Trophoblast cell (in vitro differentiated cells and primary cell): Measurements from ENCODE around the gene RNF180. TPM values are rescaled to one million over a fixed set of nuclear protein-coding genes. Genes with fewer than 3 reads are reported as not detected.
A peak's percentile ranks its signal among the peaks of the same experiment; 100 is the strongest.

Experiments
- DNase-seq, 2 donors: peaks; one replicate each; pipeline ENCODE4 v3.0.0-alpha.2; 2016
- H2AFZ ChIP-seq: 2 replicates; pipeline ENCODE4 v1.6.1; 2013; ENCODE audit warnings: low read length, moderate library complexity, mild to moderate bottlenecking; ENCODE audit not compliant: insufficient read depth, poor library complexity
- H2AK5ac ChIP-seq: 2 replicates; pipeline ENCODE4 v1.6.1; 2013; ENCODE audit warnings: mild to moderate bottlenecking, low read length
- H2BK120ac ChIP-seq: 2 replicates; pipeline ENCODE4 v1.6.1; 2013; ENCODE audit warnings: low read length, mild to moderate bottlenecking, moderate library complexity; ENCODE audit not compliant: insufficient read depth, poor library complexity
- H2BK12ac ChIP-seq: 2 replicates; pipeline ENCODE4 v1.6.1; 2013; ENCODE audit warnings: mild to moderate bottlenecking, low read length, moderate library complexity
- H2BK5ac ChIP-seq: 2 replicates; pipeline ENCODE4 v1.6.1; 2013; ENCODE audit warnings: low read length, low read depth, moderate library complexity, mild to moderate bottlenecking; ENCODE audit not compliant: poor library complexity
- H3K14ac ChIP-seq: 2 replicates; pipeline ENCODE4 v1.6.1; 2013; ENCODE audit warnings: mild to moderate bottlenecking, low read length
- H3K18ac ChIP-seq: 2 replicates; pipeline ENCODE4 v1.6.1; 2013; ENCODE audit warnings: mild to moderate bottlenecking, low read length
- H3K23ac ChIP-seq: 2 replicates; pipeline ENCODE4 v1.6.1; 2013; ENCODE audit warnings: low read length
- H3K27ac ChIP-seq: 2 replicates; pipeline ENCODE4 v1.5.1; 2013; ENCODE audit warnings: low read depth, mild to moderate bottlenecking, inconsistent platforms, low read length, moderate library complexity
- H3K27me3 ChIP-seq: 2 replicates; pipeline ENCODE4 v1.6.1; 2013; ENCODE audit warnings: inconsistent platforms, mild to moderate bottlenecking, low read length, moderate library complexity; ENCODE audit not compliant: insufficient read depth
- H3K36me3 ChIP-seq, 2 experiments: 1 replicate in 1 of 2; 2 replicates in 1 of 2; pipeline ENCODE4 v1.6.1; 2013; ENCODE audit warnings: low read length in 2 of 2, mild to moderate bottlenecking in 2 of 2, moderate library complexity in 1 of 2; ENCODE audit not compliant: insufficient read depth in 2 of 2, control insufficient read depth in 1 of 2
- H3K4ac ChIP-seq: 2 replicates; pipeline ENCODE4 v1.6.1; 2013; ENCODE audit warnings: low read depth, mild to moderate bottlenecking, low read length, moderate library complexity
- H3K4me1 ChIP-seq, 2 experiments: 1 replicate in 1 of 2; 2 replicates in 1 of 2; pipeline ENCODE4 v1.6.1; 2013; ENCODE audit warnings: low read length in 2 of 2, mild to moderate bottlenecking in 2 of 2, moderate library complexity in 1 of 2; ENCODE audit not compliant: insufficient read depth in 2 of 2, control insufficient read depth in 1 of 2
- H3K4me2 ChIP-seq: 2 replicates; pipeline ENCODE4 v1.6.1; 2013; ENCODE audit warnings: inconsistent platforms, mild to moderate bottlenecking, low read length, moderate library complexity
- H3K4me3 ChIP-seq: 2 replicates; pipeline ENCODE4 v1.5.1; 2013; ENCODE audit warnings: mild to moderate bottlenecking, low read depth, low read length, inconsistent platforms
- H3K79me1 ChIP-seq: one replicate; pipeline ENCODE4 v1.6.1; 2013; ENCODE audit warnings: low read length
- H3K79me2 ChIP-seq: 2 replicates; pipeline ENCODE4 v1.6.1; 2013; ENCODE audit warnings: low read length, mild to moderate bottlenecking; ENCODE audit not compliant: control insufficient read depth, insufficient read depth, poor library complexity
- H3K9ac ChIP-seq: 2 replicates; pipeline ENCODE4 v1.6.1; 2013; ENCODE audit warnings: mild to moderate bottlenecking, low read length
- H3K9me3 ChIP-seq: 2 replicates; pipeline ENCODE4 v1.6.1; 2013; ENCODE audit warnings: low read depth, mild to moderate bottlenecking, control low read depth, inconsistent platforms, low read length; ENCODE audit not compliant: insufficient read depth
- H4K12ac ChIP-seq: 2 replicates; pipeline ENCODE4 v1.6.1; 2013; ENCODE audit warnings: low read depth, mild to moderate bottlenecking, low read length, moderate library complexity
- H4K8ac ChIP-seq: 2 replicates; pipeline ENCODE4 v1.6.1; 2013; ENCODE audit warnings: low read depth, mild to moderate bottlenecking, low read length, moderate library complexity
- H4K91ac ChIP-seq: one replicate; pipeline ENCODE4 v1.6.1; 2013; ENCODE audit warnings: low read depth, mild to moderate bottlenecking, low read length, moderate library complexity
- WGBS: extraction: QIAGEN DNeasy Blood & Tissue Kit; methylation state at CpG from one replicate; pipeline ENCODE4 v1.1.7; 2013; ENCODE audit warnings: missing lambda C conversion rate; ENCODE audit not compliant: insufficient read length, insufficient coverage; ENCODE audit errors: extremely low coverage; 5-methylcytosine and 5-hydroxymethylcytosine counted together
- polyA plus RNA-seq: library from polyadenylated mRNA; stranded (reverse); fragments of 200-250 nt; gene quantifications from 2 replicates; pipeline ENCODE4 v1.2.3, GENCODE V29; 2013

Gene RNF180, protein sequence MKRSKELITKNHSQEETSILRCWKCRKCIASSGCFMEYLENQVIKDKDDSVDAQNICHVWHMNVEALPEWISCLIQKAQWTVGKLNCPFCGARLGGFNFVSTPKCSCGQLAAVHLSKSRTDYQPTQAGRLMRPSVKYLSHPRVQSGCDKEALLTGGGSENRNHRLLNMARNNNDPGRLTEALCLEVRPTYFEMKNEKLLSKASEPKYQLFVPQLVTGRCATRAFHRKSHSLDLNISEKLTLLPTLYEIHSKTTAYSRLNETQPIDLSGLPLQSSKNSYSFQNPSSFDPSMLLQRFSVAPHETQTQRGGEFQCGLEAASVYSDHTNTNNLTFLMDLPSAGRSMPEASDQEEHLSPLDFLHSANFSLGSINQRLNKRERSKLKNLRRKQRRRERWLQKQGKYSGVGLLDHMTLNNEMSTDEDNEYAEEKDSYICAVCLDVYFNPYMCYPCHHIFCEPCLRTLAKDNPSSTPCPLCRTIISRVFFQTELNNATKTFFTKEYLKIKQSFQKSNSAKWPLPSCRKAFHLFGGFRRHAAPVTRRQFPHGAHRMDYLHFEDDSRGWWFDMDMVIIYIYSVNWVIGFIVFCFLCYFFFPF
- 1.7 and 1.9 TPM in 2 replicates for polyA plus RNA-seq

DNA sequence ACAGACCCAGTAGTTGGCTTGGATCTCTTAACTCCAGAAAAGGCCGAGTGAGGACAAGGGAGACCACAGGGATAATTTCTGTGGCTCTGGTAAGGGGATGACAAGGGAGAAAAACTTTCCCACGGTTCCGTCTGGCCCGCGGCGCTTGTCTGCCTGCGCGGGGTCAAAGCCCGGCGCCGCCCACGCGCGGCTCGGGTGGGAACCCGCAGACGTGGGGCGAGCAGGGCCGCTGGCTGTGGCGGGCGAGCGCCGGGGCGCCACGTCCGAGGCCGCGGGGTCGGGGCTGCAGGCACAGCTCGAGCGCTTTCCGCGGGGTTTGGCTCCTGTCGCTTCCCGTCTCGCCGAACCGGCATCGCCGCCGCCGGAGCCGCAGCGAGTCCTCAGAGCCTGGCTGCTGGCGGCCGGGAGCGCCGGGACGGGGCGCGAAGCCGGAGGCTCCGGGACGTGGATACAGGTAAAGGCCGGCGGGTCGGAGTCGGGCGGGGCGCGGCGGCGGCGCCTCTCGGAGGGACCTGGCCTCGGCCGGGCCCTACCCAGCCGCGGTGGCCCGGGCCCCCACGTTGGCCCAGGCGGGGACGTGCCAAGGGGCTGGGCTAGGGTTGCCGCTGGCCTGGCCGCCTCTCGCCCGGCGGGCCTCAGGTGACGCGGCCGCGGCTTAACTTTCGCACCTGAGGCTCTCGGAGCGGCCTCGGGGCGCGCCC, at the start of gene RNF180:
Gene RNF180 (plus strand): TSS at position 344 of the 701 bp plus-strand sequence. CDS start 34,965 bp downstream, outside the sequence.
- H3K18ac ChIP-seq, result peak within 1 kb of the TSS; percentile 46
- no peaks in the 10 kb centered on the region for H3K9me3 ChIP-seq
- H3K4ac ChIP-seq, result no peak within 1 kb of the TSS
- peak within 1 kb of the TSS; percentile 99 for H3K4me2 ChIP-seq
- peak within 1 kb of the TSS; percentile 87 for H4K8ac ChIP-seq
- H2BK120ac ChIP-seq, result peak within 1 kb of the TSS; percentile 1
- H3K23ac ChIP-seq, result no peak within 1 kb of the TSS
- DNase-seq, result peak; percentile 3 to 35
- no CpG with 5 or more reads among the region's 88 CpGs for WGBS
- H3K36me3 ChIP-seq, result no peaks in the 10 kb centered on the region
- peak within 1 kb of the TSS; percentile 69 for H4K12ac ChIP-seq
- H3K79me2 ChIP-seq, result peaks cover 7% of the 10 kb centered on the region
- no peak within 1 kb of the TSS for H2AK5ac ChIP-seq
- H2AFZ ChIP-seq, result peak within 1 kb of the TSS; percentile 95
- peaks cover 8% of the 10 kb centered on the region for H3K27me3 ChIP-seq
- H3K79me1 ChIP-seq, result peaks cover 6% of the 10 kb centered on the region
- peak within 1 kb of the TSS; percentile 21 for H3K14ac ChIP-seq
- H2BK5ac ChIP-seq, result no peak within 1 kb of the TSS
- no peak within 1 kb of the TSS for H2BK12ac ChIP-seq
- H3K4me3 ChIP-seq, result peak within 1 kb of the TSS; percentile 84
- peak within 1 kb of the TSS; percentile 22 for H4K91ac ChIP-seq
- no peaks in the 10 kb centered on the region for H3K4me1 ChIP-seq
- peak within 1 kb of the TSS; percentile 77 for H3K9ac ChIP-seq
- H3K27ac ChIP-seq, result no peak within 1 kb of the TSS

DNA sequence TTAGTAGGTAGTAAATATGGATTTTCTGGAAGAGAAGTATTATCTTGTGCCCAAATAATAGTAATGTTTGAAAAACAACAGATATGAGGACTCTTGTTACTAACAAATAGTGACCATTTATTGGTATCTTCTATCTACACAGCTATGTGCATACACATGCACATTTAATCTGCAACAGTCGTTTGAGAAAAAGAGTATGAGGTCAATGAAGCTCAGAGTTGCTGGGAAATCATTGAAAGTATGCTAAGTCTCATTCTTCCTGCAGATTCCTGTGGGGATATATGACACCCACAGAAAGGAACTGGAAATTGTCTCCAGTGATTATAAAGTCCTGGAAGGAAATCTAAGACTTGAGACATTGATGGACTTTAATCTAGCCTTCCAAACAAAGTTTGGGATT, 40.1 kb upstream of the RNF180 start:
- no peak overlapping the region for H3K4me3 ChIP-seq
- no peak overlapping the region for H4K8ac ChIP-seq
- H3K9me3 ChIP-seq, result no peaks in the 10 kb centered on the region
- DNase-seq, result no peak
- no peak overlapping the region for H4K91ac ChIP-seq
- H3K23ac ChIP-seq, result no peak overlapping the region
- no peak overlapping the region for H2BK120ac ChIP-seq
- no peak overlapping the region for H2BK5ac ChIP-seq
- no peak overlapping the region for H3K27ac ChIP-seq
- H3K9ac ChIP-seq, result no peak overlapping the region
- no peak overlapping the region for H2AK5ac ChIP-seq
- H2AFZ ChIP-seq, result no peak overlapping the region
- no peaks in the 10 kb centered on the region for H3K27me3 ChIP-seq
- WGBS, result no CpG with 5 or more reads among the region's 1 CpG
- H3K18ac ChIP-seq, result no peak overlapping the region
- H3K36me3 ChIP-seq, result no peaks in the 10 kb centered on the region
- no peak overlapping the region for H3K4me2 ChIP-seq
- no peak overlapping the region for H3K4ac ChIP-seq
- H3K4me1 ChIP-seq, result no peaks in the 10 kb centered on the region
- no peak overlapping the region for H3K14ac ChIP-seq
- H3K79me1 ChIP-seq, result no peaks in the 10 kb centered on the region
- H3K79me2 ChIP-seq, result no peaks in the 10 kb centered on the region
- no peak overlapping the region for H2BK12ac ChIP-seq
- no peak overlapping the region for H4K12ac ChIP-seq

DNA sequence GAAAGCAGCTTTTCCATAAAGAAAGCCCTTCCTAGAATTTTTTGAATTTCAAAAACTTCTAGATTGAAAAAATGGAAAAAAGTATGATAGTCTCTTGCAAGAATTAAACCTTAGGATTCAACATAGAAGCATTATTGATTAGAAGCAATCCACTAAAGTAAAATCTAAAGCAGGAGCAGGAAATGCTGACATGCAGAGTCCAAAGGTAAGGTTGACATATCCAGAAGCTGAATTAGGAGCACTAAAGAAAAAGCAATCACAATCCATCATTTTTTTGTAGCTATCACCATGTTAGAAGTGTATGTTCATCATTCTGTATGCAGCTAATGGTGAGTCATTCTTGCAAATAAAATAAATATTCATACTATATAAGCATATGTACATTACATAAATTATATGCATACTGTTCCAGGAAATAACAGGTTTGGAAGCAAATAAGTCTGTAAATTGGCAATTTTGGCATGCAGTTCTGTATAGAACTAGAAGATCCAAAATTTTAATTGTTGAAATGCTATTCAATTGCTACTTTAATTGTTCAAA, 39.4 kb upstream of the RNF180 start:
- Histone ChIP-seq H4K8ac (no peak overlapping the region), H2BK120ac (no peak overlapping the region), H4K91ac (no peak overlapping the region), H3K4me3 (no peak overlapping the region), H3K27ac (no peak overlapping the region), H4K12ac (no peak overlapping the region), H3K36me3 (no peaks in the 10 kb centered on the region), H3K79me1 (no peaks in the 10 kb centered on the region), H3K4ac (no peak overlapping the region), H2AK5ac (no peak overlapping the region), H3K9me3 (no peaks in the 10 kb centered on the region), H3K14ac (no peak overlapping the region), H3K23ac (no peak overlapping the region), H3K27me3 (no peaks in the 10 kb centered on the region), H2BK12ac (no peak overlapping the region), H3K79me2 (no peaks in the 10 kb centered on the region), H2BK5ac (no peak overlapping the region), H3K4me1 (no peaks in the 10 kb centered on the region), H3K18ac (no peak overlapping the region), H3K4me2 (no peak overlapping the region), H2AFZ (no peak overlapping the region), H3K9ac (no peak overlapping the region)
- DNase-seq, result no peak

DNA sequence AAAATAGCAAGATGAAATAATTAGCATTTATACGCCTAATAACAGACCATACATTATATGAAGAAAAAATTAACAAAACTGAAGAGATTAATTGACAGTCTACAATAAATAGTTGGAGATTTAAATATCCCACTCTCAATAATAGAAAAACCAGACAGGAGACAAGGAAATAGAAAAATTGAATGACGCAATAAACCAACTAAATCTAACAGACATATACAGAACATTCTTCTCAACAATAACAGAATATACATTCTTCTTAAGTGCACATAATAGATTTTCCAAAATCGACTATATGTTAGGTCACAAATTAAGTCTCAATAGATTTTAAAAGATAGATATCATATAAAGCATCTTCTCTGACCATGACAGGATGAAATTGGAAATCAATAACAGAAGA, 25.6 kb upstream of the RNF180 start:
- Histone ChIP-seq H3K9me3 (no peaks in the 10 kb centered on the region), H3K23ac (no peak overlapping the region), H3K9ac (no peak overlapping the region), H3K4me3 (no peak overlapping the region), H2BK12ac (no peak overlapping the region), H4K12ac (no peak overlapping the region), H3K79me1 (no peaks in the 10 kb centered on the region), H2AK5ac (no peak overlapping the region), H3K27me3 (no peaks in the 10 kb centered on the region), H4K91ac (no peak overlapping the region), H4K8ac (no peak overlapping the region), H3K4me1 (no peaks in the 10 kb centered on the region), H3K27ac (no peak overlapping the region), H2BK120ac (no peak overlapping the region), H3K14ac (no peak overlapping the region), H3K79me2 (no peaks in the 10 kb centered on the region), H3K4me2 (no peak overlapping the region), H2BK5ac (no peak overlapping the region), H3K4ac (no peak overlapping the region), H2AFZ (no peak overlapping the region), H3K18ac (no peak overlapping the region), H3K36me3 (no peaks in the 10 kb centered on the region)
- DNase-seq, result no peak
- no CpG with 5 or more reads among the region's 3 CpGs for WGBS
